HepG2 (cell line): Measurements from ENCODE around the gene THPO. TPM values are rescaled to one million over a fixed set of nuclear protein-coding genes. Genes with fewer than 3 reads are reported as not detected.
A peak's percentile ranks its signal among the peaks of the same experiment; 100 is the strongest.

ENCODE experiments used
- ATF7 ChIP-seq, 2 experiments: fragments of 450-650 bp in 1 of 2; sonication (generic) in 1 of 2; formaldehyde crosslinking in 1 of 2; IDR thresholded peaks; 2 replicates each; pipeline versions ENCODE4 v1.4.0 to v1.6.1; 2016 to 2020; ENCODE audit warnings: antibody characterized with exemption in 1 of 2, mild to moderate bottlenecking in 1 of 2, missing genetic modification reagents in 1 of 2
- HNF4G ChIP-seq, 2 experiments: sonication (generic) in 1 of 2; formaldehyde crosslinking in 1 of 2; IDR thresholded peaks; 2 replicates each; pipeline versions ENCODE4 v1.4.0 to v1.6.1; 2011 to 2020; ENCODE audit warnings: borderline replicate concordance in 2 of 2, low read depth in 2 of 2, mild to moderate bottlenecking in 2 of 2, low read length in 1 of 2, missing genetic modification reagents in 1 of 2, moderate library complexity in 1 of 2
- ISL2 ChIP-seq: sonication (generic); formaldehyde crosslinking; IDR thresholded peaks from 2 replicates; pipeline ENCODE4 v1.5.0; 2020; ENCODE audit warnings: missing genetic modification reagents
- KMT2B ChIP-seq: IDR thresholded peaks from 2 replicates; pipeline ENCODE4 v1.6.1; 2016; ENCODE audit warnings: missing genetic modification reagents, missing compliant biosample characterization
- REPIN1 ChIP-seq: sonication (generic); formaldehyde crosslinking; IDR thresholded peaks from 2 replicates; pipeline ENCODE4 v1.8.0; 2022; ENCODE audit warnings: missing genetic modification reagents, low read depth, mild to moderate bottlenecking, borderline replicate concordance
- SKIL ChIP-seq: sonication (generic); formaldehyde crosslinking; IDR thresholded peaks from 2 replicates; pipeline ENCODE4 v1.8.0; 2022; ENCODE audit warnings: missing genetic modification reagents, mild to moderate bottlenecking, moderate library complexity, borderline replicate concordance
- SRSF1 ChIP-seq: fragments of 200-400 bp; formaldehyde crosslinking; optimal IDR thresholded peaks from 2 replicates; pipeline ENCODE3; 2017; ENCODE audit warnings: mild to moderate bottlenecking, low read depth, low read length, moderate library complexity
- THYN1 ChIP-seq: sonication (generic); formaldehyde crosslinking; IDR thresholded peaks from 2 replicates; pipeline ENCODE4 v1.8.1; 2023; ENCODE audit warnings: low read depth, mild to moderate bottlenecking, moderate library complexity, missing genetic modification reagents, borderline replicate concordance
- ZBTB42 ChIP-seq: sonication (generic); formaldehyde crosslinking; IDR thresholded peaks from 2 replicates; pipeline ENCODE4 v1.5.0; 2020; ENCODE audit warnings: mild to moderate bottlenecking, missing genetic modification reagents
- ZHX2 ChIP-seq, 2 experiments: sonication (generic) in 1 of 2; formaldehyde crosslinking in 1 of 2; IDR thresholded peaks; 2 replicates each; pipeline versions ENCODE4 v1.6.1 to v1.9.0; 2014 to 2022; ENCODE audit warnings: antibody characterized with exemption in 1 of 2, borderline replicate concordance in 1 of 2, inconsistent platforms in 1 of 2, low read depth in 1 of 2, missing genetic modification reagents in 1 of 2
- ZNF567 ChIP-seq: sonication (generic); formaldehyde crosslinking; IDR thresholded peaks from 2 replicates; pipeline ENCODE4 v1.8.1; 2023; ENCODE audit warnings: mild to moderate bottlenecking, missing genetic modification reagents, borderline replicate concordance
- ZNF670 ChIP-seq: sonication (generic); formaldehyde crosslinking; IDR thresholded peaks from 2 replicates; pipeline ENCODE4 v1.8.0; 2022; ENCODE audit warnings: mild to moderate bottlenecking, missing genetic modification reagents, borderline replicate concordance
- polyA plus RNA-seq, 8 experiments: library from polyadenylated mRNA; depleted of rRNA in 3 of 8; stranded (reverse) in 7 of 8; unstranded in 1 of 8; fragments of >200 nt; fragmentation: Illumina TruSeq in 4 of 8; extraction: Trizol in 4 of 8; gene quantifications; 2 replicates each; pipeline versions ENCODE4 v1.2.1 to v1.2.3, GENCODE V29; 2011 to 2016; ENCODE audit warnings: low read depth in 4 of 8, missing spikeins in 1 of 8, mixed read lengths in 1 of 8; ENCODE audit not compliant: insufficient read depth in 1 of 8
- total RNA-seq, 5 experiments: library from RNA; depleted of rRNA; stranded (reverse); fragments of >200 nt; fragmentation: Illumina TruSeq; extraction: Trizol; gene quantifications; 2 replicates each; pipeline ENCODE4 v1.2.3, GENCODE V29; 2016; ENCODE audit warnings: low read depth in 1 of 5
- TF ChIP-seq, protein P1 (sequence below): sonication (generic); formaldehyde crosslinking; IDR thresholded peaks from 2 replicates; pipeline ENCODE4 v1.8.0; 2022; ENCODE audit warnings: missing genetic modification reagents, mild to moderate bottlenecking, borderline replicate concordance
- TF ChIP-seq, protein P2 (sequence below): IDR thresholded peaks from 2 replicates; pipeline ENCODE4 v1.6.1; 2018; ENCODE audit warnings: missing genetic modification reagents, mild to moderate bottlenecking, missing compliant biosample characterization

The THPO gene
- total and polyA plus RNA-seq, 2 of the 13 experiments (the other 11 are each of a cell fraction or from before 2014, with no cell fraction given) = 2.8 to 4.8 TPM

DNA sequence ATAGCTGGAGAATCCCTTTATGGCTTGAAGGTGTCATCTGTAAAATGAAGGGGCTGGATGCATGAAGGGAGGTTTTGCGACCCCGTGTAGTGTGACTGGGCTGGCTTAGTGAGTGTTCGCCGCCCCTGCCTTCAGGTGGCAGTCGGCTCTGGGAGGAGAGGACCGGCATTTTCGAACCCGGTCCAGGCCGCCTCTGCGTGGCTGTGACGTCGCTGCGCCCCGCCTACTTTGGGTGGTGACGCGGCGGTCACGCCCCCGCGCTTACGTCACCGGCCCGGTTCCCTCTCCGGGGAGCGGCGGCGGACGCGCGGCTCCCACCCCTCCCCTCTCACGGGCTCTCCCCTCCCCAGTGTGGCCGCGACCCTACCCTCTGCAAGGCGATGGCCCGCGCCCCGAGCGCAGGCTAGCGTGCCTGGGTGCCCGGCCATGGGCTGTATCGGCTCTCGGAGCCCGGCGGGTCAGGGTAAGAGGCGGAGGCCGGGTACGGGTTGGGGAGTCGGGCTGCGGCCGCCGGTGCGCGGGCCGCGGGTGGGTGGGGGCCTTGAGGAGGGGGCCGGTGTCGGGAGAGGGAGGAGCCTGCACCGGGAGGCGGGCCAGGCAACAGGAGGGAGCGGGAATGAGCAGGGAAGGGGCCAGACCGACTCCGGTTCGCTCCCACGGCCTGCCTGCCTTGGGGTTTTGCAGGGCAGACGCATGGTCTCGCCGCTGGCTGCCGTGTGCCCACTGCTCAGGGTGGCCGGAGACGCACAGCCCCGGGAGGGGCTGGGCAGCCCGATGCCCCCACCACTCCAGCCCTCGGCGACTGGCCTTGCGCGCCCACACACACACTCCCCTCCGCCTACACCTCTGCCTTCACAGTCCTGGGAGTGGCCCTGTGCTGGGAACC is 42.1 kb downstream of the THPO start (continued):
- TF ChIP-seq SKIL (CRISPR knock-in tag) = no peak
- TF ChIP-seq ISL2 = peak; percentile 38; the same call in 1 of the 2 replicates
- peak; percentile 79; the same call in 1 of the 2 replicates for TF ChIP-seq ZNF670
- TF ChIP-seq ZNF567 (CRISPR knock-in tag) = peak; percentile 58; the same call in 1 of the 2 replicates
- peak; percentile 17; the same call in 1 of the 2 replicates for TF ChIP-seq KMT2B (CRISPR knock-in tag)
- peak; percentile 76 for TF ChIP-seq ATF7 (IDR thresholded peaks at IDR 0.05)
- TF ChIP-seq ATF7 (CRISPR knock-in tag; IDR thresholded peaks at IDR 0.05) = peak; percentile 77
- TF ChIP-seq, protein P1, sequence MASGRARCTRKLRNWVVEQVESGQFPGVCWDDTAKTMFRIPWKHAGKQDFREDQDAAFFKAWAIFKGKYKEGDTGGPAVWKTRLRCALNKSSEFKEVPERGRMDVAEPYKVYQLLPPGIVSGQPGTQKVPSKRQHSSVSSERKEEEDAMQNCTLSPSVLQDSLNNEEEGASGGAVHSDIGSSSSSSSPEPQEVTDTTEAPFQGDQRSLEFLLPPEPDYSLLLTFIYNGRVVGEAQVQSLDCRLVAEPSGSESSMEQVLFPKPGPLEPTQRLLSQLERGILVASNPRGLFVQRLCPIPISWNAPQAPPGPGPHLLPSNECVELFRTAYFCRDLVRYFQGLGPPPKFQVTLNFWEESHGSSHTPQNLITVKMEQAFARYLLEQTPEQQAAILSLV (CRISPR knock-in tag) = peak; percentile 69; the same call in 1 of the 2 replicates
- TF ChIP-seq, protein P2, sequence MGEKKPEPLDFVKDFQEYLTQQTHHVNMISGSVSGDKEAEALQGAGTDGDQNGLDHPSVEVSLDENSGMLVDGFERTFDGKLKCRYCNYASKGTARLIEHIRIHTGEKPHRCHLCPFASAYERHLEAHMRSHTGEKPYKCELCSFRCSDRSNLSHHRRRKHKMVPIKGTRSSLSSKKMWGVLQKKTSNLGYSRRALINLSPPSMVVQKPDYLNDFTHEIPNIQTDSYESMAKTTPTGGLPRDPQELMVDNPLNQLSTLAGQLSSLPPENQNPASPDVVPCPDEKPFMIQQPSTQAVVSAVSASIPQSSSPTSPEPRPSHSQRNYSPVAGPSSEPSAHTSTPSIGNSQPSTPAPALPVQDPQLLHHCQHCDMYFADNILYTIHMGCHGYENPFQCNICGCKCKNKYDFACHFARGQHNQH = peak; percentile 48; the same call in 1 of the 2 replicates
- TF ChIP-seq HNF4G (IDR thresholded peaks at IDR 0.05; ENCODE audit: borderline replicate concordance, low read depth, low read length) = no peak
- 0 out of 2 replicates have a peak, but pooled peaks have one; percentile 34 for TF ChIP-seq HNF4G (CRISPR knock-in tag; IDR thresholded peaks at IDR 0.05; ENCODE audit: borderline replicate concordance, low read depth)
- peak; percentile 90 for TF ChIP-seq ZHX2 (IDR thresholded peaks at IDR 0.05; ENCODE audit: low read depth)
- no peak for TF ChIP-seq ZHX2 (CRISPR knock-in tag; IDR thresholded peaks at IDR 0.05; ENCODE audit: borderline replicate concordance)
- 0 out of 2 replicates have a peak, but pooled peaks have one; percentile 68 for TF ChIP-seq ZBTB42 (CRISPR knock-in tag)
- TF ChIP-seq THYN1 = peak; percentile 19; the same call in 1 of the 2 replicates
- peak; percentile 69 for TF ChIP-seq SRSF1
- peak; percentile 26; the same call in 1 of the 2 replicates for TF ChIP-seq REPIN1 (CRISPR knock-in tag)
